PFSK-1 (cell line): ENCODE measurements around the gene ZBTB5.

ENCODE experiments used
- FOXP2 ChIP-seq: optimal IDR thresholded peaks from 2 replicates; pipeline ENCODE3; 2011; ENCODE audit warnings: borderline replicate concordance, control low read depth, inconsistent platforms; ENCODE audit not compliant: insufficient read depth; ENCODE audit errors: extremely low read length, extremely low read depth
- POLR2AphosphoS5 ChIP-seq: IDR thresholded peaks from 2 replicates; pipeline ENCODE4 v1.6.1; 2012; ENCODE audit warnings: low read depth, mild to moderate bottlenecking, control low read depth, low read length, moderate library complexity
- REST ChIP-seq, 2 experiments: IDR thresholded peaks; 2 replicates each; pipeline versions ENCODE4 v1.6.1 to v1.8.0; 2011 to 2012; ENCODE audit warnings: low read depth in 2 of 2, low read length in 2 of 2, control low read depth in 1 of 2, inconsistent platforms in 1 of 2, mild to moderate bottlenecking in 1 of 2, moderate library complexity in 1 of 2; ENCODE audit not compliant: insufficient read depth in 1 of 2
- SIN3A ChIP-seq: IDR thresholded peaks from 2 replicates; pipeline ENCODE4 v1.6.1; 2012; ENCODE audit warnings: mild to moderate bottlenecking, low read length, moderate library complexity, borderline replicate concordance; ENCODE audit not compliant: insufficient read depth
- TAF1 ChIP-seq: IDR thresholded peaks from 2 replicates; pipeline ENCODE4 v1.6.1; 2012; ENCODE audit warnings: low read length, control low read depth, borderline replicate concordance; ENCODE audit not compliant: insufficient read depth

- TF ChIP-seq POLR2AphosphoS5 (no peak), TAF1 (no peak), FOXP2 (no peak), SIN3A (no peak), REST (IDR thresholded peaks at IDR 0.05; ENCODE audit: insufficient read depth in 1 of 2, low read depth in 2 of 2, low read length in 2 of 2) (no peak)
Observed at GRCh38 chr9:37412431-37413151, 52.7 kb downstream of the ZBTB5 start.
